ENCODE measurements around the gene SARS1. TPM values are rescaled to one million over a fixed set of nuclear protein-coding genes. Genes with fewer than 3 reads are reported as not detected.

Gene SARS1
- total RNA-seq, 4 donors from 2014 or later, result 164 to 264 (median 200) TPM

- WGBS, 2 donors, result 84 to 89% methylated on average over 6 of the region's 6 CpGs
- TF ChIP-seq POLR2A (IDR thresholded peaks at IDR 0.05), result no peak
- TF ChIP-seq CTCF (IDR thresholded peaks at IDR 0.05), result no peak
- no peak for DNase-seq
- no peak overlapping the region for H3K27ac ChIP-seq
- peaks cover 0 to 10% of the 10 kb centered on the region in 2 donors for H3K4me1 ChIP-seq
- H3K4me3 ChIP-seq (replicated peaks in 1 of 3), result no peak overlapping the region
- intact Hi-C loops (cut with DNase I), result loop anchor here (5.0 to 10.0 kb wide), 2 partner anchors 59 to 273 kb away; partner anchors contain the start of gene GPR61
- H3K36me3 ChIP-seq, result peaks cover 18 to 29% of the 10 kb centered on the region in 2 donors
- no peaks in the 10 kb centered on the region for H3K9me3 ChIP-seq
- H3K27me3 ChIP-seq, result no peaks in the 10 kb centered on the region
Observed at GRCh38 chr1:109261578-109261977, 47.9 kb downstream of the SARS1 start.

- H3K27me3 ChIP-seq, result no peaks in the 10 kb centered on the region
- H3K36me3 ChIP-seq, result peaks cover 20 to 29% of the 10 kb centered on the region in 2 donors
- no peak overlapping the region for H3K4me3 ChIP-seq (replicated peaks in 1 of 3)
- no peaks in the 10 kb centered on the region for H3K9me3 ChIP-seq
- H3K4me1 ChIP-seq, result peaks cover 0 to 4% of the 10 kb centered on the region in 2 donors
- WGBS, 2 donors, result 89% methylated on average over 13 to 22 of the region's 22 CpGs
- TF ChIP-seq CTCF (IDR thresholded peaks at IDR 0.05), result no peak
- no peak for TF ChIP-seq POLR2A (IDR thresholded peaks at IDR 0.05)
- H3K27ac ChIP-seq, result no peak overlapping the region
- DNase-seq, result no peak
- intact Hi-C loops (cut with DNase I), result loop anchor here (5.0 to 10.0 kb wide), 2 partner anchors 60 to 272 kb away; partner anchors contain the start of gene GPR61
Observed at GRCh38 chr1:109262231-109263055, 48.7 kb downstream of the SARS1 start.

DNA sequence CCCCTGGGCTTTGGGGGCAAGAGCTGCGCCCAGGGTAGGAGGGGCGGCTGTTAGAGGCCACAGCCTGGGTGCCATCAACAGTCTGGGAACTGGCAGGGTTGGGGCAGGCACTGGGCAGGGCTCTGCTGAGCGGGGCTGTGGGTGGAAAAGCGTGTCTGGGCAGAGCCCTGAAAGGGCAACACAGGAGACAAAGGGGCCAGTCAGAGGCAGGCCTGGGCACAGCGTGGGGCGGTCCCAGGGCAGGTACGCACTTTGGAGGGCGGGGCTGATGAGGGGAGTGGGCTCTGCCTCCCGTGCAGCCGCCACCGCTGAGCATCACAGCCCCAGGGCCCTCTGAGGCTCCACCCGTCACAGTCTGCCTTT lies 49.5 kb downstream of the SARS1 start:
- Histone ChIP-seq H3K4me3 (replicated peaks in 1 of 3) (no peak overlapping the region), H3K9me3 (no peaks in the 10 kb centered on the region), H3K27me3 (no peaks in the 10 kb centered on the region), H3K27ac (no peak overlapping the region), H3K4me1 (no peaks in the 10 kb centered on the region), H3K36me3 (peaks cover 25 to 29% of the 10 kb centered on the region in 2 donors)
- no peak for DNase-seq
- intact Hi-C loops (cut with DNase I), result loop anchor here (5.0 to 10.0 kb wide), 2 partner anchors 61 to 272 kb away; partner anchors contain the start of gene GPR61
- WGBS, 2 donors, result 88 to 91% methylated on average over 10 to 12 of the region's 12 CpGs
- TF ChIP-seq CTCF (IDR thresholded peaks at IDR 0.05) (no peak), POLR2A (IDR thresholded peaks at IDR 0.05) (no peak)

DNA sequence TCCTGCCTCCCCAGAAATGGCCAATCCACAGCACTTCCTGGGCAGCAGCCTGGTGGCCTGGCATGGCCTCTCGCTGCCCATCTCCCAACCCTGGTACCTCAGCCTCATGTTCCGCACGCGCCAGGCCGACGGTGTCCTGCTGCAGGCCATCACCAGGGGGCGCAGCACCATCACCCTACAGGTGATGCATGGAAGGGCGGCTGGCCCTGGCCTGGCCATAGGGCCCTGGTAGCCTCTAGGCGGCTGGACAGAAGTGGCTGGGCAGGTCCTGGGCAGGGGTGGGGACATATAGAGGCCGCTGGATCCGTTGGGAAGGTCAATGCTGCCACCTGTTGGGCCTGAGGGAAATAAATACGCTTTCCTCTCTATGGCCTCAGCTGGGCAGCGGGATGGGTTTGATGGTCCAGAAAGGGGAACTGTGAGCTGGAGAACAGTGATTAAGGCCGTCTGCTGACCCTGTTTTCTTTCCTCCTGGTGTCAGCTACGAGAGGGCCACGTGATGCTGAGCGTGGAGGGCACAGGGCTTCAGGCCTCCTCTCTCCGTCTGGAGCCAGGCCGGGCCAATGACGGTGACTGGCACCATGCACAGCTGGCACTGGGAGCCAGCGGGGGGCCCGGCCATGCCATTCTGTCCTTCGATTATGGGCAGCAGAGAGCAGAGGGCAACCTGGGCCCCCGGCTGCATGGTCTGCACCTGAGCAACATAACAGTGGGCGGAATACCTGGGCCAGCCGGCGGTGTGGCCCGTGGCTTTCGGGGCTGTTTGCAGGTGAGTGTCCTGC lies 50.1 kb downstream of the SARS1 start:
- H3K36me3 ChIP-seq, result peaks cover 26 to 29% of the 10 kb centered on the region in 2 donors
- H3K4me3 ChIP-seq (replicated peaks in 1 of 3), result no peak overlapping the region
- H3K9me3 ChIP-seq, result no peaks in the 10 kb centered on the region
- intact Hi-C loops (cut with DNase I), result loop anchor here (5.0 to 10.0 kb wide), 2 partner anchors 61 to 271 kb away; partner anchors contain the start of gene GPR61
- H3K4me1 ChIP-seq, result no peaks in the 10 kb centered on the region
- DNase-seq, result peak; percentile 97 to 98
- WGBS, 2 donors, result 30 to 41% methylated on average over 17 to 18 of the region's 29 CpGs
- TF ChIP-seq POLR2A (IDR thresholded peaks at IDR 0.05), result no peak
- TF ChIP-seq CTCF (IDR thresholded peaks at IDR 0.05), result peak; percentile 94 to 100 (median 98)
- H3K27me3 ChIP-seq, result no peaks in the 10 kb centered on the region
- H3K27ac ChIP-seq, result no peak overlapping the region

Data from thyroid gland (tissue), 4 donors.